Activated naive CD4-positive, alpha-beta T cell treated with anti-CD3 and anti-CD28 coated beads, Interleukin-2, amount 50 U/mL, for 16 hours (primary cell): Measurements from ENCODE around the gene TRAPPC5.

Experiments used
- DNase-seq: peaks from one replicate; pipeline ENCODE4 v3.0.0-alpha.2; 2020

Gene TRAPPC5

GRCh38 chr19:7646426-7646700 lies 34.3 kb upstream of the TRAPPC5 start:
- DNase-seq, result no peak

DNA sequence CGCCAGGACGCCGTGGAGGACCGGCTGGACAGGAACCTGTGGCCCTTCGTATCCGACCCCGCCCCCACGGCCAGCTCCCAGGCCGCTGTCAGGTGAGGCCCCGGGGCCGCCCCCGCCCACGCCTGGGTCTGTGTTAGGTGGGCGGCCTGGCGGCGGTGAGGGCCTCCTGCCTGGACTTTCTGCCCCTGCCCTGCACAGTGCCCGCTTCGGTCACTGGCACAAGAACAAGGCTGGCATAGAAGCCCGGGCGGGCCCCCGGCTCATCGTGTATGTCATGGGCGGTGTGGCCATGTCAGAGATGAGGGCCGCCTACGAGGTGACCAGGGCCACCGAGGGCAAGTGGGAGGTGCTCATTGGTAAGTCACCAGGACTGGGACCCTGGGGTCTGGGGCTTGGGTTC lies 33.5 kb upstream of the TRAPPC5 start:
- DNase-seq, result no peak

GRCh38 chr19:7648265-7649014 lies 32.2 kb upstream of the TRAPPC5 start:
- no peak for DNase-seq

GRCh38 chr19:7650148-7650547 lies 30.5 kb upstream of the TRAPPC5 start:
- DNase-seq, result no peak

DNA sequence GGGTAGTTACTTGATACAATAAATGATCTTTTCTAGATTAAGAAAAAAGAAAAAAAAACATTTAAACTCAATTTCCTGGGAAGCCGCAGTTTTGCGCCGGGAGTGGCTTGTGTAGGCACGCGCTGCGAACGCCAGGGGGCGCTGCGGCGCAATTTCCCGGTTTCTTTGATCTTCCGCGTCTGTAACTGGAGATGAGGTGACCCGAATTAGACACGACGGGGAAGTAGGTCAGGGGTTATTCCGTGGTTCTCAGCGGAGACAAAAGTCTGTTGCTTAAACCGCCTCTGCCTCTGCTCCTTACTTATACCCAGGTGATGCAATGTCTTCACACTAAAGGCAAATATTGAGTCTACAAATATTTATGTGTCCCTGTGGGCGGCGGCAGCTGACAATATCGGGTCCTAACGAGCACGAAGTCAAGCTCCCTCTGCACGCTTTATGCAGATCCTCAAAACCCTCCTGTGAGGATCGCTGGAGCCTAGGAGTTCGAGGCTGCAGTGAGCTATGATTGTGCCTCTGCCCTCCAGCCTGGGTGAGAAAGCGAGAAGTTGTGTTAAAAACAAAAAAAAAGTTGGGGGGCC lies 28.5 kb upstream of the TRAPPC5 start:
- DNase-seq, result peak; percentile 77

GRCh38 chr19:7654401-7654800 lies 26.2 kb upstream of the TRAPPC5 start:
- no peak for DNase-seq

- DNase-seq, result no peak
Observed at GRCh38 chr19:7655581-7655980, 25.1 kb upstream of the TRAPPC5 start.

DNA sequence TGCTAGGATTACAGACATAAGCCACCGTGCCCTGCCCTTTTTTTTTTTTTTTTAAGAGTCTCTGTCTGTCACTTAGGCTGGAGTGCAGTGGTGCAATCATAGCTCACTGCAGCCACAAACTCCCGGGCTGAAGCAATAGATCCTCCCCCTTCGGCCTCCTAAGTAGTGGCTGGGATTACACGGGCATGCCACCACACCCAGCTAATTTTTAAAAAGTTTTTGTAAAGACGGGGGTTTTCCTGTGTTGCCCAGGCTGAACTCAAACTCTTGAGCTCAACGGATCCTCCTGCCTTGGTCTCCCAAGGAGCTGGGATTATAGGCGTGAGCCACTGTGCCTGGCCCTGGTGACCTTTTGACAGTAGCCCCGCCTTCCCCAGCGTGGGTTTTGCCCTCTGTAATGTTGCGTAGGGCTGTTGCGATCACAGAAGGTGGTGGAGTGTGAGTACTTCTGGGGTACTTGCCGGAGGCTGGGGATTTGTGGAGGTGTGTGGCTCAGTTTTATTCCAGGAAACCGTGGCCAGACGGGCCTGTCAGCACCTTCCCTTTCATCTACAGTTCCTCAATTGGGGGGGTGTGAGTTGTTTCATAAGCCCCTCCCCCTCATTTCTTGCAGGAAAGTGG lies 23.4 kb upstream of the TRAPPC5 start:
- no peak for DNase-seq

DNA sequence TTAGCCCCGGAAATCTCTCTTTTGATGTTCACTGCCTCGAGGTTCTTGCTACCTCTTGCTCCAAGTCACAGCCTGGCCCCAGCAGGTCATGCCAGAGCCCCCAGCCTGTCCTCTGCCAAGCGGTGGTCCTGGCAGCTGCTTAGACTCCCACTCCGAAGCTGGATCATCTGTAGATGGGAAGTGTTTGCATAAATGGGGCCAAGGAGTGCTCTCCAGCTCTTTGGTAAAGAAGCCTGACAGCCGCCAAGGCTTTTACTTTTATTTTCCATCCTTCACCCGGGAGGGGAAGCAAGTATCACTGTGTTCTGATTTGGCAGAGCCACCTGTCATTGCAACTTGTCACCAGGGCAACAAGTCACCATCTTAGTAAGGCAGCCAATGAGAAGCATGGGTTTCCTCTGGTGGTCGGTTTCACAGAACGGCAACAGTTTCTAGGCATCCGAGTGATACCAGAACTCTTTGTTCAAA lies 22.4 kb upstream of the TRAPPC5 start:
- DNase-seq, result peak; percentile 55

DNA sequence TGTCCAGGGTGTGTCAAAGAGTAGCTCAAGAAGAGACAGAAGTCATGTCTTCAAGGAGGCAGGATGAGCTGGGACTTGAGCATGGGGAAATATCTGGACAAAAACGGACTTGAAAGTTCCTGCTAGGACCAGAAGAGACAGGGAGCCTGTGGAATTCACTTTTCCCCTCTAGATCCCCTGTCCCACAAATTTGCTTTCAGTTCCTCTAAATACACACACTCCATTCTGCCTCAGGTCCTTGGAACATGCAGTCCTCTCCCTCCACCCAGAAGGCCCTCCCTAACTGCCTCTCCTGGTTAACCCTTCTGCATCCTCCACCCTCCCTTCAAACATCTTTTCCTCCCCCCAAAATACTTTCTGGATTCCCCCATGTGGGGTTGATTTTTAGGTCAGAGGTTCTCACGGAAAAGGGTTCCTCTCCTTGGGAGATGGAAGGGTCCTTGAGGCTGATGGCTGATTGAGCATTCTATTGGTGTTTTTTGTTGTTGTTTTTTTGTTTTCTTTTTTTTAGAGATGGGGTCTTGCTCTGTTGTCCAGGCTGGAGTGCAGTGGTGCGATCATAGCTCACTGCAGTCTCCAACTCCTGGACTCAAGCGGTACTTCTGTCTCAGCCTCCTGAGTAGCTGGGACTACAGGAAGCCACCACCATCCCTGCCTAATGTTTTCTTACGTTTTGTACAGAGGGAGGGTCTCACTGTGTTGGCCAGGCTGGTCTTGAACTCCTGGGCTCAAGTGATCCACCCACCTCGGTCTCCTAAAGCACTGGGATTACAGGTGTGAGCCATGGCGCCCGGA lies 18.7 kb upstream of the TRAPPC5 start:
- no peak for DNase-seq

- no peak for DNase-seq
Observed at GRCh38 chr19:7662657-7663056, 18.0 kb upstream of the TRAPPC5 start.

- no peak for DNase-seq
Observed at GRCh38 chr19:7663706-7664105, 16.9 kb upstream of the TRAPPC5 start.

- DNase-seq, result no peak
Observed at GRCh38 chr19:7665076-7665475, 15.6 kb upstream of the TRAPPC5 start.

GRCh38 chr19:7668842-7669241 lies 11.8 kb upstream of the TRAPPC5 start, which contains the start of gene RETN:
Gene RETN, plus strand, starts transcription at chr19:7669049. Its CDS starts 278 bp downstream, at chr19:7669327.
- DNase-seq, result no peak

- no peak for DNase-seq
Observed at GRCh38 chr19:7669641-7670040, 11.0 kb upstream of the TRAPPC5 start.

GRCh38 chr19:7670150-7670783 lies 10.4 kb upstream of the TRAPPC5 start:
- peak; percentile 42 for DNase-seq

GRCh38 chr19:7670790-7671189 lies 9.8 kb upstream of the TRAPPC5 start:
- no peak for DNase-seq

DNA sequence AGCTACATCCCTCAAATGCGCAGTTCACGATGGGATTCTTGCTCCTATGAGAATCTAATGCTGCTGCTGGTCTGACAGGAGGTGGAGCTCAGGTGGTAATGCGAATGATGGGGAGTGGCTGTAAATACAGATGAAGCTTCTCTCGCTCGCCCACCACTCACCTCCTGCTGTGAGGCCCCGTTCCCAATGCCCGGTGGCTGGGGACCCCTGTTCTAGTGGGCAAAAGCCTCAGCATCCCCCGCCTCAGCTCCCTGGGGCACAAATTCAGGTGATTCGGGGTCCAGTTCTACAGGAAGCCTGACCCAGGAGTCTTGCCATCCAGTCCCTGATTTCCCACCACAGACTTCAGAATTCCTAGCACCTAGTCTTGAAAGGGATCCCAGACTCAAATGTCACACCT lies 8.1 kb upstream of the TRAPPC5 start:
- no peak for DNase-seq

- DNase-seq, result peak; percentile 31
Observed at GRCh38 chr19:7674010-7675005, 6.3 kb upstream of the TRAPPC5 start.

DNA sequence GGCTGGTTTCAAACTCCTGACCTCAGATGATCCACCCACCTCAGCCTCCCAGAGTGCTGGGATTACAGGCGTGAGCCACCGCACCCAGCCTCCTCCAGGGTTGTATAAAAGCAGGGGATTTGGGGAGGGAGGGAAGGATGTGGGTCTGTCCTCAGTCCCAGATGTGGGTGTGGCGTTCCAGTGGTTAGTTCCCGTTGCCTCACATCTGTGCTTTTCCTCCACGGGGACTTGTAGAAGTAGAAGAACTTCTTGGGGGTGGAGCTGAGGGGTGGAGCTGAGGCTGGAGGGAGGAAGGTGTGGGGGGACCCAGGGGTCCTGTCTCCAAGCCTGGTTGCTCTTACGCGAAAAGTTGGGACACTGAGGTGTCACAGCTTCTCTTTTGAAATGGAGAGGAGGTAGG lies 4.3 kb upstream of the TRAPPC5 start:
- no peak for DNase-seq

DNA sequence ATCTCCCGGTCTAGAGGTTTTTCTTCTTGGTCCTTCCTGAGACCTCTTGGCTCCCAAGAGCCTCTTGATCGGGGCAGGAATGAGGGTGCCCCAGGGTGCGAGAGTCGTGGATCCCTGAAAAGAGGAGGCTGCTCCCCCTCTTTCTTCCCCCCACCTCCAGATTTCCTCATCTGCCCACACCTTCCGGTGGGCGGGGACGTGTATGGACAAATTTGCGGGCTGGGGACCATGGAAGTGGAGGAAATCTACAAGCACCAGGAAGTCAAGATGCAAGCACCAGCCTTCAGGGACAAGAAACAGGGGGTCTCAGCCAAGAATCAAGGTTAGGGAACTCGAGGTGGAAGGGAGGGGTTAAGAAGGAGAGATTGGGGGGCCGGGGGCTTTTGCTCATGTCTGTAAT lies 3.8 kb upstream of the TRAPPC5 start, which contains the start of gene MCEMP1:
Gene MCEMP1, plus strand, starts transcription at position 237 of the 400 bp plus-strand sequence. Its CDS starts 31 bp downstream, at position 268.
- DNase-seq, result no peak
